HG03571 (cell line): ENCODE results near the gene ANKHD1.
"Not testable (repeated sequence)": the region's sequence is repeated elsewhere in the genome, so short reads cannot be mapped to it uniquely, and the experiment has no call there.

ENCODE experiments used
- ATAC-seq: cut with Tn5 transposase; IDR thresholded peaks from one replicate; pipeline ENCODE4 v1.9.1; 2021; ENCODE audit not compliant: unreplicated experiment

The ANKHD1 gene

DNA sequence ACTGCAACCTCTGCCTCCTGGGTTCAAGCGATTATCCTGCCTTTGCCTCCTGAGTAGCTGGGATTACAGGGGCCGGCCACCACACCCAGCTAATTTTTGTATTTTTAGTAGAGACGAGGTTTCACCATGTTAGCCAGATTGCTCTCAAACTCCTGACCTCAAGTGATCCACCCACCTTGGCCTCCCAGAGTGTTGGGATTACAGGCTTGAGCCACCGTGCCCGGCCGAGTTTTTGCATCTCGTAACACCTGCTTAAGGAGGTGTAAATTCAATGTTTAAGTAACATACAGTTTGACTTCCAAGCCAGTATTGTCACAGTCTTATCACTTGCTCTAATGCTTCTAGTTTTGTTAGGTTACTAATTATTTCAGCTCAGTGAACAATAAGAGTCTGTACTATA, 19.7 kb downstream of the ANKHD1 start:
- not testable (repeated sequence) for ATAC-seq

DNA sequence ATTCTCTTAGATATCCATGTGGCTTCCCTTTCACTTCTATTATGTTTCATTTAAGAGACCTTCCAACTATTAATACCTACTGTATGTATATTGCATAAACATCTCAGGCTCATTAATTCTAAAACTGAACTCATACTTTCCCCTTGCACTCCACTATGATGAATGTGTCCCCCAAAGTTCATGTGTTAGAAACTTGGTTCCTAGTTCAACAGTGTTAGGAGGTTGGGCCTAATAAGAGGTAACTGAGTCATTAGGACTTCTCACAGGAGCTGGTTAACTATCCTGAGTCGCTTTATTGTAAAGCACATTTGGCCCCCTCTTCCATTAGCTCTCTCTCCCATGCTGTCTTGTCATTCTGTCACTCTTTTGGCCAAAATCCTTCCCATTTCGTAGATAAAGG, 22.0 kb downstream of the ANKHD1 start:
- no peak for ATAC-seq

DNA sequence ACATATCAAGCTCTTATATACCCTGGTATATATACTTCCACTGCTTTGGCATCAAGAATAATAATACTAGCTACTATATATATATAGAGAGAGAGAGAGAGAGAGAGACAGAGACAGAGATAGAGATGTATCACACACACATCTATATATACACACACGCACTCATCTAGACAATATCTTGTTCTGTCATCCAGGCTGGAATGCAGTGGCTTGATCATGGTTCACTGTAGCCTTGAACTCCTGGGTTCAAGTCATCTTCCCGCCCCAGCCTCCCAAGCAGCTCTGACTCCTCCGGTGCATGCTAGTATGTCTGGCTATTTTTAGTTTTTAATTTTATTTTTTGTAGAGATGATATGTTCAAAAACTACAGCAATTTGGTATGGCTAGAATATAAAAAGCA, 22.5 kb downstream of the ANKHD1 start:
- ATAC-seq = no peak

DNA sequence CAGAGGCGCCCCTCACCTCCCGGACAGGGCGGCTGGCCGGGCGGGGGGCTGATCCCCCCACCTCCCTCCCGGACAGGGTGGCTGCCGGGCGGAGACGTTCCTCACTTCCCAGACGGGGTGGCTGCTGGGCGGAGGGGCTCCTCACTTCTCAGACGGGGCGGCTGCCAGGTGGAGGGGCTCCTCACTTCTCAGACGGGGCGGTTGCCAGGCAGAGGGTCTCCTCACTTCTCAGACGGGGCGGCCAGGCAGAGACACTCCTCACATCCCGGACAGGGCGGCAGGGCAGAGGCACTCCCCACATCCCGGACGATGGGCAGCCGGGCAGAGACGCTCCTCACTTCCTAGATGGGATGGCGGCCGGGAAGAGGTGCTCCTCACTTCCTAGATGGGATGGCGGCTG, 26.1 kb downstream of the ANKHD1 start:
- not testable (repeated sequence) for ATAC-seq

DNA sequence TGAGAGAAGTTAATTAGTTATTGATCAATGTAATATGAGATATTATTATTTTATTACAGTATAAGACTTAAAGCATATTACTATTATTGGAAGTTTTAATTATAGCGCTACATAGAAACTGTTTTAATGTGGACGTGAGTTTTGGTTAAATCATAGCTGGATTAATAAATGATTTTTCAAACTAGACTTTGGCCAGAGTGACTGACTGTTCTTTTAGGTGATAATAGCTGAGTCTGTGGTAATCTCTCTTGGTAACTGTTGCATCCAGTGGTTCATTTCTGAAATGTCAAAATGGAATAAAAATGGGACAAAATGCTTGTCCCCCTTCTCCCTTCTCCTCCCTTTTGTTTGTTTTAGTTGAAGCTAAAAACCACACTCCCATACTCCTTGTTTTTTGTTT, 28.1 kb downstream of the ANKHD1 start:
- no peak for ATAC-seq

DNA sequence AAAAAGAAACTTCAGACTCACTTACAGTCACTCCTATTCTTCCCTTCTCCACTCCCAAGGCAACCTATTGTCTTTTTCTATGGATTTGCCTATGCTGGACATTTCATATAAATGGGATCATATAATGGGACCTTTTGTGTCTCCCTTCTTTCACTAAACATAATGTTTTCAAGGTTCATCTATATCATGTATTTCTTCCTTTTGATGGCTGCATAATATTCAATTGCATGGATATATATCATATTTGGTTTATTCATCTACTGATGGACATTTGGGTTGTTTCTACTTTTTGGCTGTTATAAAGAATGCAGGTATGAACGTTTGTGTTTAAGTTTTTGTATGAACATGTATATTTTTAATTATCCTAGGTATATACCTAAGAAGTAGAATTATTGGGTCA, 30.6 kb downstream of the ANKHD1 start:
- ATAC-seq = no peak

DNA sequence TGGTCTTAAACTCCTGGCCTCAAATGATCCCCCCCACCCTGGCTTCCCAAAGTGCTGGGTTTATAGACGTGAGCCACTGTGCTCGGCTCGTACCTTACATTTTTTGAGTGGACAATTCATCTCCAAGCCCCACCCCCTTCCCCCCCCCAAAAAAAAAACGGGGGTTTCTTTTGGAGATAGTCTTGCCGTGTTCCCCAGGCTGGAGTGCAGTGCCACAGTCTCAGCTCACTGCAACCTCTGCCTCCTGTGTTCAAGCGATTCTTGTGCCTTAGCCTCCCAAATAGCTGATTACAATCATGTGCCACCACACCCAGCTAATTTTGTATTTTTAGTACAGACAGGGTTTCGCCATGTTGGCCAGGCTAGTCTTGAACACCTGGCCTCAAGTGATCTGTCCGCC, 31.3 kb downstream of the ANKHD1 start:
- ATAC-seq = no peak

DNA sequence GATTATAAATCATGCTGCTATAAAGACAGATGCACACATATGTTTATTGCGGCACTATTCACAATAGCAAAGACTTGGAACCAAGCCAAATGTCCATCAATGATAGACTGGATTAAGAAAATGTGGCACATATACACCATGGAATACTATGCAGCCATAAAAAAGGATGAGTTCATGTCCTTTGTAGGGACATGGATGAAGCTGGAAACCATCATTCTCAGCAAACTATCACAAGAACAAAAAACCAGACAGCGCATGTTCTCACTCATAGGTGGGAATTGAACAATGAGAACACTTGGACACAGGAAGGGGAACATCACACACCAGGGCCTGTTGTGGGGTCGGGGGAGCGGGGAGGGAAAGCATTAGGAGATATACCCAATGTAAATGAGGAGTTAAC, 55.7 kb downstream of the ANKHD1 start:
- not testable (repeated sequence) for ATAC-seq

DNA sequence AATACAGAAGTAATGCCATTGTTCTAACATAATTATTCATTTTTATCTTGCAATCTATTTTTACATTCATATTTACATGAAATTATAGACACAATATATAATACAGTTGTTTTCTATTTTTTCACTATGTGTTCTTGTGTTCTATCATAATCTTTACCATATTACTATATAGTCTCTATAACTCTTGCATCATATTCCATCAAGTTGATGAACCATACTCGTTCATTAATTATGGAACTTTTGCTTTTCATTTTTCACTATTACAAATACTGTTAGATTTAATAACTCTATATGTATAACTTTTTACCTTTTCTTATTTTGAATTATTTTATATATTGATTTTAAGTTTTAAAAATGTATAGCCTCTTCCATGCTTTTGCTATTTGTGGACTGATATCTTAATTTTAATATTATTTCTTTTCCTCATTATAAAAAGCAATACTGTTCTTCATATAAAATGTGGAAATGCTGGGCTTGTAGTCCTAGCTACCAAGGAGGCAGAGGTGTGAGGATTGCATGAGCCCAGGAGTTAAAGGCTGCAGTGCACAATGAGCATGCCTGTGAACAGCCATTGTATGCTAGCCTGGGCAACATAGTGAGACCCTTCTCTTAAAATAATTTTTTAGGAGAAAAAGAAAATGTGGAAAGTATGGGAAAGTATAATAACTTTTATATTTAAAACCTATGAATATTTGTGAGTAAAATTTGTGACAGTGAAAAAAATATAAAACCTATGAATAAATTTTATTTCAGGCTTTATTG, 65.5 kb downstream of the ANKHD1 start:
- no peak for ATAC-seq

DNA sequence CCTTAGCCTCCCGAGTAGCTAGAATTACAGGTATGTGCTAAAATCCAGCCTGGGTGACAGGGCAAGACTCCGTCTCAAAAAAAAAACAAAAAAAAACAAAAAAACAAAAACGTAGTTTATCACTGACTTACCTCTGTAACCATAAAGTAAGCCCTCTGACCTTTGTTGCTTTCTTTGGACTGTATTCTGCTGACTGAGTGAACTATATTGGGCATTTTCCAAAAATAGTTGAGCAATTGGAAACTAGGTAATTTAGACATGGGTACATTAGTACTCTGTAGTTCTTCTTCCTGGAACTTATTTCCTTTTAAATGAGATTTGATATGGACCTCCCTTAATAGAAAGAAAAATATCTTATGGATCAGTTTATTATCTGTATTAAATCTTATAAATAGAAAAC, 66.6 kb downstream of the ANKHD1 start:
- no peak for ATAC-seq

DNA sequence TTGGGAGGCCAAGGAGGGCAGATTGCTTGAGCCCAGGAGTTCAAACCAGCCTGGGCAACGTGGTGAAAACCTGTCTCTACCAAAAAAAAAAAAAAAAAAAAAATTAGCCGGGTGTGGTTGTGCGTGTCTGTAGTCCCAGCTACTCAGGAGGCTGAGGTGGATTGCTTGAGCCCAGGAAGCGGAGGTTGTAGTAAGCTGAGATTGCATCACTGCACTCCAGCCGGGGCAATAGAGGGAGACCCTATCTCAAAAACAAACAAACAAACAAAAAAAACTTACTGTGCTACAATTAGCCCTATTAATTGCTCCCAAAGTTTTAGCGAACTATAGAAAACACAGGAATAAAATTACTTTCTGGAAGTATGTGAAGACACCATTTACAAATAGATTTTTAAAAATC, 67.6 kb downstream of the ANKHD1 start:
- no peak for ATAC-seq

DNA sequence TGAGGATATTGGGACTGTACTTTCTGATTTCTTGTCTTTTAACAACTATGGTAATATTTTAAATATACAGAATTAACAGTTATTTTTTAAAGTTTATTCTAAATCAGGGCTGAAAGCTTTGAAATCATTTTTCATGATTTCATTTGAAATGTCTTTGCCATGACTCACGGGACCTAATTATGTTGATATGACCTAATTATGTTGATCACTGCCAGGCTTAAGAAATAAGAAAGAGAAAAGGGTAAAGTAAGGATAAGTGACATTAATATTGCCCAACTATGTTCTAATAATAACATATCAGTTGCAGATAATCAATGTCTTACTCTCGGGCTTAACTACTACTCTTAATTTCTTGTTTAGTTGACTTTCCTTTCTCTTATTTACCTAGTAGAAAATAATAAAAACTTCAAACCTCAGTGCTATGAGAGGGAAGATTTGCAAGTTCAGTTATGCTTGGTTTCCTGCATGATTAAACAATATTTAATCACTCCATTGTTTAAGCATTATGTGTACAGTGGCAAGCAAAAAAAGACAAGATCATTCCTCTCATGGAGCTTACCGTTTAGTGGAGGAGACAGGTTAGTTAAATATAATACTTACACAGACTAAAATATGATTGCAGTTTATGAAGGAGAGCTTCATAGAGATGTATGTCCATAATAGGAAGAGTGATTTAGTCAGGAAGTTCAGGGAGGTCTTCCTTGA, 78.8 kb downstream of the ANKHD1 start:
- ATAC-seq = no peak

DNA sequence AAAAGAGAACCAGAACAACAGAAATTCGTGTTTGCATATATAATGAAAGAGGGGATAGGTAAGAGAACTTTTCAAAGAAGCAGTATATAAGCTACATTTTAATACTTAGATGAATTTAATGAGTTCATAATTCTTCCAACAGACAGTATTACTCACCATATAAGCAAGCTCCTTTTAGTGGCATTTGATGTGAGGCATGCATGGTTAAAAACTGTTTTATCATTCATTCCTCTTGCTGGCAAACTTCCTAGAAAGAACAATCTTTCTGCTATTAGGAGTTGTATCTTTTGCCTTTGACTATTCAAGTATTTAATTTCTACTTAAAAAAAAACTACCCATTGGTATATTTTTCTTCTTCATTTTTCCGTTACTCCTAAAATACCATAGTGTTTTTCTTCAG, 80.1 kb downstream of the ANKHD1 start:
- ATAC-seq = no peak

DNA sequence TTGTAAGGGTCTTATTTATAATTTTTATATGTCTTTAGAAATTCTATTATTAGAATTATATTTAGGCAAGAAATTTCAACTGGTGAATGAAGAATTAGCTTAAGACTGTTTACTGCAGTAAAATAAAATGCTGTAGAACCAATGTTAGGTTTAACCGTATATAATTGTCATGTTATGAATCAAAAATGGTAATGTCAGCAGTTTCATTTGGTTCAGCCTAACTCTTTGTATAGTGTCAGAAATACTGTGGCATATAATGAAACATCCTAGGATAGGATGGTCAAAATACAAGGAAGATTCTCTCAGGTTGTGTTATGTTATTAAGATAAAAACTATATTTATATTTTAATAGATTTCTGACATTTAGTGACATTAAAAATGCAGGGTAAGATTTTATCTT, 81.4 kb downstream of the ANKHD1 start:
- ATAC-seq = no peak

DNA sequence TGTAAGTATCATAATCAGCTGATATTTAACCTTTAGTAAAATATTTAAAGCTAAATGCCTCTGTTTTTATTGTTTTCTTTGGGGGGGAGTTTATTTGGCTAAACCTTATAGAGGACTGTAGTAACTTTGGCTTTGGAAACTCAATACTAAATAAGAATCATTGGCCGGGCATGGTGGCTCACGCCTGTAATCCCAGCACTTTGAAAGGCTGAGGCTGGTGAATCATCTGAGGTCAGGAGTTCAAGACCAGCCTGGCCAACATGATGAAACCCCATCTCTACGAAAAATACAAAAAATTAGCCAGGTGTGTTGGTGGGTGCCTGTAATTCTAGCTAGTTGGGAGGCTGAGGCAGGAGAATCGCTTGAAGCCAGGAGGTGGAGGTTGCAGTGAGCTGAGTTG, 86.5 kb downstream of the ANKHD1 start:
- ATAC-seq = not testable (repeated sequence)

DNA sequence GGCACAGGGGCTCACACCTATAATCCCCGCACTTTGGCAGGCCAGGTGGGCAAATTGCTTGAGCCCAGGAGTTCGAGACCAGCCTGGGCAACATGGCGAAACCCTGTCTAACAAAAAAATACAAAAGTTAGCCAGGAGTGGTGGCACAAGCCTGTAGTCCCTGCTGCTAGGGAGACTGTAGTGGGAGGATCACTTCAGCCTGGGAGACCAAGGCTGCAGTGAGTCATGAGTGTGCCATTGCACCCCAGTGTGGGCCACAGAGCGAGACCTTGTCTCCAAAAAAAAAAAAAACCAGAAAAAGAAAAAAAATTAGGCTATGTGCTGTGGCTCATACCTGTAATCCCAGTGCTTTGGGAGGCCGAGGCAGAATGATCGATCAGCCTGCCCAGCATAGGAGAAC, 87.3 kb downstream of the ANKHD1 start:
- no peak for ATAC-seq

DNA sequence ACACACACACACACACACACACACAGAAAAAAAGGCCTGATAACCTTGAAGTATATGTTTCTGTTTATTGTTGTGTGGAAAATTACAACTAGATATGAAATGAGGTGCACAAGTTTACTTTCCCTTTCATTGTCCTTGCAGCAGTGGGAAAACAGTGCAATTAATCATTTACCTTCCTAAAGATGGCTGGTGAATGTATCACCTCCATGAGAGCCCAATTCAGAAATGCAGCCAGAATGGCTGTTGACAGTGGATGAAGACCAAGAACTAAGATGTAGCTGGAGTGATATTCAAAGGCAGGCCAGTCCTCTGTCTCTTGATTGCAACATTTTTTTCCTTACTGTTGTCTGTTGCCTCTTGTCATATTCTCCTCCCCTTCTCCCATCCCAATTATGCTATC, 96.3 kb downstream of the ANKHD1 start:
- ATAC-seq = no peak

DNA sequence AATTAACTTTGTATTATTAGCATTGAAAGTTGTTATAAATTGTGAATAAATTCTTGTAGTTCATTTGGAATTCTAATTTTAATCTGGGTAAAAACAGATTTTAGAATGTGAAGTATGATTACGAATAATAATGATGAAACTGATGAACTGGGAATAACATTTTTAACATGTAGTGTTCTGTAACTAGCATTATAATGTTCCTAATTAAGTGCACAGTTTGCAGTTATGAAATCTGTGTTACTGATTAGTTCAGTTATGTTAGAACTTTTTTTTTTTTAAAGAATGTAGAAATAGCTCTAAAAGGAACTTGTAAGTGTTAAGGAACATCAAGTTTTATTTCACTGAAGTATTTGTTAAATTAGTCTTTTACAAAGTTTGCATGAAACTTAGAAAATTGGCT, 97.0 kb downstream of the ANKHD1 start:
- no peak for ATAC-seq

DNA sequence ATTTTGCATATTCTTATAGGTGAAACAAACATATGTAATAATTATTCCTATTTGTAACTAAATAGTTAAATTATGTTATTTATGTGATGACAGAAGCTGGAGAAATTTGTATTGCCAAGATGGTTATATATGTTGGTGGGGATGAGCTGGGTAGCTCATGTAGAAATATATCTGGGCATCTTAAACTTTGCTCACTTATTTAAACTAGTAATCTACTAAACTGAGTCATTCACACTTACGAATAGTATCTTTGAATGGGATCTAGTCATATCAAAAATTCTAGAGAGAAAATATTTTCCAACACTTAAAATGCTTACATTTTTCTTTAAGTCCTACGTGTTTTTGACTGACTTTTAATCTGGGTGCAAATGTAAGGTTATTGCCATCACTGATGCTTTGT, 101.2 kb downstream of the ANKHD1 start:
- no peak for ATAC-seq

DNA sequence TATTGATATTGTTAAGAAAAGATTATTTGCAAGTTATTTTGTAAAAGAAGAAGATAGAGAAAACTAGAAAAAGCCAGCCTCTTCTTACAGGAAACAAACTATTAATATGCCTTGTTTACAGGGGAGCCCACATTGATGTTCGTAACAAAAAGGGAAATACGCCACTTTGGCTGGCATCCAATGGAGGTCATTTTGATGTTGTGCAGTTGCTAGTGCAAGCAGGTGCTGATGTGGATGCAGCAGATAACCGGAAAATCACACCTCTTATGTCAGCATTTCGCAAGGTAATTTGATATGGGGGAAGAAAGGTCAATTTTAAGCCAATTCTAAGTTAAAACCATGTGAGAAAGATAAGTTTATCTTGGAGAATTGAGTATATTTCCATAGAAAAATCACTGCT, 108.3 kb downstream of the ANKHD1 start:
- ATAC-seq = no peak

DNA sequence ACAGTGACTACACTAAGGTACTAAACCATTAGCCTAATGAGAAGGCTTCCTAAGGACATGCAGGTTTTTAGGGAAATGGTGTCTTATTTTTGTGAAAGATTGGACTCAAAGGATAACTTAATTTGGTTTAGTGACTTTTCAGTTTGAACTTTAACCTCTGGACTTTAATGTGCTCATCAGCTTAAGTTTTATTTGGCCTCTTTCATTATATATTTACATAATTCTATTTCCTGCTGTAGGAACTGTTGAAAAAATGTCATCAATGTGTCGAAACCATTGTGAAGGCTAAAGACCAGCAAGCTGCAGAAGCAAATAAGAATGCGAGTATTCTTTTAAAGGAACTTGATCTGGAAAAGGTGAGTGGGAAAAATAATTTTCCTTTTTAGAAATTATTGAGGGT, 111.5 kb downstream of the ANKHD1 start:
- ATAC-seq = no peak

DNA sequence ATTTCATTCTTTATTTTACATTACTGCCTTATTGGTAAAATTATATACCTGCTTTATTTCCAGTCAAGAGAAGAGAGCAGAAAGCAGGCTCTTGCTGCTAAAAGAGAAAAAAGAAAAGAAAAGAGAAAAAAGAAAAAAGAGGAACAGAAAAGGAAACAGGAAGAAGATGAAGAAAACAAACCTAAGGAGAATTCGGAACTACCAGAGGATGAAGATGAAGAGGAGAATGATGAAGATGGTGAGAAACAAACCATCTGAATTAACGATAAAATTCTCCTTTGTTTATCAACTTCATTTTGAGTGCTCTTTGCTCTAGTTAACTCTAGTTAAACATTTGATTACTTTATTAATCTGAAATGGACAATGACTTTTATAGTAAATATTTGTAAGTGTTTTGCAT, 122.4 kb downstream of the ANKHD1 start:
- no peak for ATAC-seq

DNA sequence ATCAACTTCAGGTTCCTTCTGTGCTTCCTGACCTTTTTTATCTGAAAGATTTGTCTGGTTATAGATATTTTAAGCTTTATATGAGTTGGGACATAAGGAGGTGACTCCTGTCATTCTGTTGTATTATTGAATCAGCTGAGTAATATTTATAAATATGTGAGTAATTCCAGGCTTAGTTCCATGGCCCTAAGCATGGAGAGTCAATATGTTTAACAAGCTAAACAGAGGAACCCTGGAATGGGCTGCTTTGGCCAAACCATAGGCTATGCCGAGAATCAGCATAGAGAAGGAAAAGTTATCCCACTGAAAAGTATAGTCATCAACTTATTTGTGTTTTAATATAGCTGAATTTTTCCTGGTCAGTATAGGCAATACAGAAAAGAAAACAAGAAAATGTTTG, 138.6 kb downstream of the ANKHD1 start:
- no peak for ATAC-seq
